Measurements from ENCODE around the gene SLC9A3. TPM values are rescaled to one million over a fixed set of nuclear protein-coding genes. Genes with fewer than 3 reads are reported as not detected.

SLC9A3 gene
- total RNA-seq, 1 donor from 2014 or later: 9.9 TPM

DNA sequence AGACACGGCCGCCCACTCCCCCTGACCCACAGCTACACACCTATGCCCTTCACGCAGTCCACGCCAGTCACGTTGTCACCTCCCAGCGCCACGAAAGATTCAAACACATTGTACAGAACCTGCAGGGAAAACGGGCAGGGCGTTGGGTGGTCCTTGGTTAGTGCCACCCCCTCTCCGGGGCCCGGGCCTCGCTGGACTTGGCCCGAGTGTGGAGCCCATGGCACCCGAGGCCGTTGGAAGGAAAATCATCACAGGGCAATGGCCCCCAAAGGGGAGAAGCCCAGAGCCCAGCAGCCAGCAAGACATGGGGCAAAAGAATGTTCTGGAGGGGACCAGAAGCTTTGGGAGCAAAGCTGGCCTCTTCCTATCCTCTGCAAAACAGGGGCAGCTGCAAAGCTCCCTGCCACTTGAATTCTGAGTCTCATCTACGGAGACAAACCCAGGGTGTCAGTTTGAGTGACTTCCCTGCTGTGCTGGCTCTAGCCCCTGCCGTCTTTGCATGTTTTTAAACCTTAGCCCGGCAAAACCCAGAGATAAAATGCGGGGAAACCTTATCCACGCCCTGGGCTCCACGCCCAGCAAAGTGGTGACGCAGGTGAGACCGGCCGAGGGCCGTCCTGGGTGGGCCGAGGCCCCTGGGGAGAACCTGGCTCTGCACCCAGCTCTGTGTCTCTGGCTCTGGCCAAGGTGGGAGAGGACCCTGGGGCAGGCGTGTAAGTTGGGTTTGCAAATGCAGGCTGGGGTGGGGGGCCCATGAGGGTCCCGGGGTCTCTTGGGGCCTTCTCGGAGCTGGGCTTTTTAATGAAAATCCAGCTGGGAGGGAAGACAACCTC lies 38.9 kb downstream of the SLC9A3 start:
- H3K27me3 ChIP-seq: no peaks in the 10 kb centered on the region

DNA sequence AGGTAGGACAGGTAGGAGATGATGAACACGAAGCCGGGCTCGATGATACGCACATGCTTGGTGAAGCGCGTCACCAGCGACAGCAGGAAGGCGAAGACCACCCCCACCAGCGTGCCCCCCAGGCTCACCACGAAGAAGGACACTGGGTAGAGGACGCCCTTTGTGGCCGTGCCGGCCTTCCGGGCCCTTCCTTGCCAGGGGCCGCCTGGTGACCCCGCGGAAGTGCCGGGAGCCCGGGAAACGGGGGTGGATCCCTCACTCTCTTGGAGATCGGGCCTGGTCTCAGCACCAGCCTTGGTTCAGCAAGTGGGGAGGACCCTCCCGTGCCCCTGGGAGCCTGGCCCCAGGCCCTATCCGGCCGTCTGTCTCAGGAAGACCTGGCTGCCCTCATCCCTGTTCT lies 39.7 kb downstream of the SLC9A3 start:
- peaks cover under 1% of the 10 kb centered on the region for H3K27me3 ChIP-seq
- intact Hi-C loops (cut with DNase I): no loop called here
- H3K4me3 ChIP-seq: no peak overlapping the region
- no peak for DNase-seq (ENCODE audit: low spot score in 2 of 2)
- no peaks in the 10 kb centered on the region for H3K9me3 ChIP-seq
- no peak overlapping the region for H3K27ac ChIP-seq
- no peaks in the 10 kb centered on the region for H3K4me1 ChIP-seq
- H3K36me3 ChIP-seq: no peaks in the 10 kb centered on the region
- TF ChIP-seq, protein P1, sequence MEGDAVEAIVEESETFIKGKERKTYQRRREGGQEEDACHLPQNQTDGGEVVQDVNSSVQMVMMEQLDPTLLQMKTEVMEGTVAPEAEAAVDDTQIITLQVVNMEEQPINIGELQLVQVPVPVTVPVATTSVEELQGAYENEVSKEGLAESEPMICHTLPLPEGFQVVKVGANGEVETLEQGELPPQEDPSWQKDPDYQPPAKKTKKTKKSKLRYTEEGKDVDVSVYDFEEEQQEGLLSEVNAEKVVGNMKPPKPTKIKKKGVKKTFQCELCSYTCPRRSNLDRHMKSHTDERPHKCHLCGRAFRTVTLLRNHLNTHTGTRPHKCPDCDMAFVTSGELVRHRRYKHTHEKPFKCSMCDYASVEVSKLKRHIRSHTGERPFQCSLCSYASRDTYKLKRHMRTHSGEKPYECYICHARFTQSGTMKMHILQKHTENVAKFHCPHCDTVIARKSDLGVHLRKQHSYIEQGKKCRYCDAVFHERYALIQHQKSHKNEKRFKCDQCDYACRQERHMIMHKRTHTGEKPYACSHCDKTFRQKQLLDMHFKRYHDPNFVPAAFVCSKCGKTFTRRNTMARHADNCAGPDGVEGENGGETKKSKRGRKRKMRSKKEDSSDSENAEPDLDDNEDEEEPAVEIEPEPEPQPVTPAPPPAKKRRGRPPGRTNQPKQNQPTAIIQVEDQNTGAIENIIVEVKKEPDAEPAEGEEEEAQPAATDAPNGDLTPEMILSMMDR (IDR thresholded peaks at IDR 0.05): no peak

More for the DNA sequence above, 38.9 kb downstream of the SLC9A3 start:
- no peaks in the 10 kb centered on the region for H3K4me1 ChIP-seq
- no peak for DNase-seq (ENCODE audit: low spot score in 2 of 2)
- H3K27ac ChIP-seq: no peak overlapping the region
- no peaks in the 10 kb centered on the region for H3K9me3 ChIP-seq
- no peak overlapping the region for H3K4me3 ChIP-seq
- TF ChIP-seq, protein P1 (IDR thresholded peaks at IDR 0.05): no peak
- no peaks in the 10 kb centered on the region for H3K36me3 ChIP-seq
- intact Hi-C loops (cut with DNase I): no loop called here

DNA sequence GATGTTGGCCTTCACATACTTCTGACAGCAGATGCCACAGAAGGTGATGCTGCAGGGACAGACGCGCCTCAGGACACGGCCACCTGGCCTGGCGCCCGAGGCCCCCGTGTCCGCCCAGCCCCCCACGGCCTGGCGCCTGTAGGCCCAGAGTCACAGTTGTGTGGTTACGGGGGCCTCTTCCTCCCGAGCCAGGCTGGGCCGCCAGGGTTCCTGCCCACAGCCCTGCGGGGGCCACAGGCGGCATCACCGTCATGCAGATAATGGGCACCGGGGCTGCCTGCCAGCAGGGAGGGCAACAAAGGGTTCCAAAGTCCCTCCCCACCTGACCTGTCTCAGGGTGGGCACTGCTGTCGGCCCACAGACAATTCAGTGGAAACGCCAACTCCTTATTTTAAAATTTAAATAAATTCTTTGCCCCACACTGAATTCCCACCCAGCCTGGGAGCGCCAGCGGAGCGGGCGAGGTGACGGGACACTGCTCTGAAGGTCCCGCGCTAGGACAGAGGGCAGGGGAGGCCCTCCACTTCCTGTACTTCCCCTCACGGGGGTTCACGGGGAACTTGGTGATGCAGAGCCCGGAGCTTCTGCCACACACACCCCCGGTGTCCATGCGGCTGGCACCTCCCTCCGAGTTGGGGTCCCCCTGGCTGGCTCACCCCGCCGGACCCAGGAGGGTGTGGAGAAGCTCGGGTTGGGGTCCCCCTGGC lies 40.7 kb downstream of the SLC9A3 start:
- Histone ChIP-seq H3K4me1 (no peaks in the 10 kb centered on the region), H3K36me3 (no peaks in the 10 kb centered on the region), H3K27ac (no peak overlapping the region), H3K9me3 (no peaks in the 10 kb centered on the region), H3K27me3 (peaks cover 10% of the 10 kb centered on the region), H3K4me3 (no peak overlapping the region)
- intact Hi-C loops (cut with DNase I): no loop called here
- DNase-seq (ENCODE audit: low spot score in 2 of 2): no peak
- TF ChIP-seq, protein P1 (IDR thresholded peaks at IDR 0.05): no peak

DNA sequence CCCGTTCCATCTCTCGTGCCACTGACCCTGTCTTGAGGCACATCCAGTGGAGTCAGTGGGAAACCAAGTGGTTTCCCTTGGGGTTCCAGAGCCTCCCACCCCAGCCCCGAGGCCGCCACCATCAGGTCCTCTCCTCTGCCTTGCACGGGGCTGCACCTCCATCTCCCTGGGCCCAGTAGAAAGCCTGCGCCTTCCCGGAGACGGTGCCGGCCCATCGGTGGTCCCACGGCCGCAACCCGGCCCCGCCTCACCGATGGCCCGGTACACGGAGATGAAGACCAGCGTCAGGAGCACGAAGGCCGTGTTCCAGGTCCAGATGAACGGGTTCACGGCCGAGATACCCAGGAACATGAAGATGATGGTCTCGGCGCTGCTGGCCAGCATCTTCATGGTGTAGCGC lies 41.2 kb downstream of the SLC9A3 start:
- H3K36me3 ChIP-seq: no peaks in the 10 kb centered on the region
- H3K4me1 ChIP-seq: no peaks in the 10 kb centered on the region
- no peak overlapping the region for H3K27ac ChIP-seq
- no peaks in the 10 kb centered on the region for H3K9me3 ChIP-seq
- no peak for DNase-seq (ENCODE audit: low spot score in 2 of 2)
- peaks cover 11% of the 10 kb centered on the region for H3K27me3 ChIP-seq
- TF ChIP-seq, protein P1 (IDR thresholded peaks at IDR 0.05): no peak
- intact Hi-C loops (cut with DNase I): no loop called here
- no peak overlapping the region for H3K4me3 ChIP-seq

DNA sequence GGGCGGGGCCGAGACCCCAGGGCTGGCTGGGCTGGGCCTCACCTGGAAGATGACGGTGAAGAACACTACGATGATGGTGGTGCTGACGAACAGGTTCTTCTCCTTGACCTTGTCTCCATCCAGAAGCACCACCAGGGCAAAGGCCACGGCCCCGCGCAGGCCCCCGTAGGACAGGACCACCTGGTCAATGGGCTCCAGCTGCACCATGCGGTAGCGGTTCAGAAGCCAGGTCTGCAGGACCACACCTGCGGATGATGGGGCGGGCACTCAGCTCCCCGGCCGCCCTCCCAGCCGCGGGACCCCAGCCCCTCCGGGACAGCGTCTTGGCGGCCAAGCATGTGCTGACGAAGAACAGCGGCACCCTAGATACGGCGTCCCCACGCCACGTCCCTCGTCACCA lies 41.7 kb downstream of the SLC9A3 start:
- H3K36me3 ChIP-seq: no peaks in the 10 kb centered on the region
- no peak for DNase-seq (ENCODE audit: low spot score in 2 of 2)
- no peak overlapping the region for H3K27ac ChIP-seq
- peaks cover 11% of the 10 kb centered on the region for H3K27me3 ChIP-seq
- no peaks in the 10 kb centered on the region for H3K4me1 ChIP-seq
- H3K9me3 ChIP-seq: no peaks in the 10 kb centered on the region
- no peak overlapping the region for H3K4me3 ChIP-seq
- intact Hi-C loops (cut with DNase I): no loop called here
- TF ChIP-seq, protein P1 (IDR thresholded peaks at IDR 0.05): no peak
